ENCODE data around the gene SLC39A5. TPM values are rescaled to one million over a fixed set of nuclear protein-coding genes. Genes with fewer than 3 reads are reported as not detected.

SLC39A5 gene
- total and polyA plus RNA-seq, 2 of the 13 experiments (the other 11 are each of a cell fraction or from before 2014, with no cell fraction given) = 59.7 to 101 TPM

- intact Hi-C loops (cut with micrococcal nuclease; ENCODE audit: unreplicated experiment) (loop anchor here (2.0 kb wide), 1 partner anchor 14 kb away; the partner anchor contains the start of gene RNF41), in situ Hi-C loops (cut with HindIII; ENCODE audit: extremely low pct_ligation_motif_present, low pct_unique_long_range_greater_than_20kb) (no loop called here)
- peak; percentile 56 for DNase-seq (ENCODE audit: low spot score)
- Histone ChIP-seq H3K36me3 (replicated peaks in 1 of 2; ENCODE audit: control insufficient read depth in 1 of 2, insufficient read depth in 2 of 2, low read length in 2 of 2) (peaks cover 23 to 51% of the 10 kb centered on the region in 2 experiments), H3K79me2 (ENCODE audit: insufficient read depth, low read length) (no peaks in the 10 kb centered on the region), H3K9me3 (ENCODE audit: low read length) (no peaks in the 10 kb centered on the region), H3K4me1 (ENCODE audit: insufficient read depth, low read length) (no peaks in the 10 kb centered on the region), H3K27ac (ENCODE audit: extremely low read length, insufficient read depth, low read length) (no peak overlapping the region), H3K4me3 (replicated peaks in 1 of 3; ENCODE audit: insufficient read depth in 1 of 3, low read depth in 2 of 3, low read length in 3 of 3) (no peak overlapping the region), H3K4me2 (ENCODE audit: low read depth, low read length) (no peak overlapping the region), H3K9ac (ENCODE audit: insufficient read depth, low read depth, low read length) (no peak overlapping the region), H3K27me3 (ENCODE audit: control insufficient read depth in 1 of 2, insufficient read depth in 2 of 2, low read length in 2 of 2) (no peaks in the 10 kb centered on the region), H4K20me1 (ENCODE audit: insufficient read depth, low read length) (no peaks in the 10 kb centered on the region), H2AFZ (ENCODE audit: low read length) (no peak overlapping the region)
- 76% methylated on average over 11 of the region's 14 CpGs for WGBS (ENCODE audit: low lambda C conversion rate)
- ChIA-PET CTCF (ENCODE audit: low intra/inter-chr PET ratio, low total read pairs) (interaction anchor here (1.3 to 1.7 kb wide), 2 partner anchors 17 to 52 kb away, joined by 5 to 15 read pairs; partner anchors contain the start of genes ANKRD52 and NABP2), POLR2A (interaction anchor here (0.7 to 3.6 kb wide), 9 partner anchors 9 to 154 kb away, joined by 3 to 34 read pairs (median 5); partner anchors contain the start of genes ANKRD52, COQ10A, RNF41 and STAT2)
- BruUV-seq (replicated peaks) = no TSS peak
- peak; percentile 87 for FAIRE-seq
- peak; percentile 96 for ATAC-seq
- no peak for TF ChIP-seq ZNF510 (CRISPR knock-in tag; IDR thresholded peaks at IDR 0.05; ENCODE audit: low read depth)
- TF ChIP-seq FOXA1 (IDR thresholded peaks at IDR 0.05) = no peak
- TF ChIP-seq FOXA1 (CRISPR knock-in tag; IDR thresholded peaks at IDR 0.05) = peak; percentile 65
- no peak for TF ChIP-seq TARDBP (CRISPR knock-in tag; IDR thresholded peaks at IDR 0.05)
- peak; percentile 43; the same call in 1 of the 2 replicates for TF ChIP-seq ZFP91 (CRISPR knock-in tag; IDR thresholded peaks at IDR 0.05; ENCODE audit: borderline replicate concordance)
- TF ChIP-seq HOXA5 (CRISPR knock-in tag; IDR thresholded peaks at IDR 0.05) = no peak
- peak; percentile 74 for TF ChIP-seq ZBTB38 (CRISPR knock-in tag; IDR thresholded peaks at IDR 0.05)
- TF ChIP-seq PATZ1 (CRISPR knock-in tag; IDR thresholded peaks at IDR 0.05) = 0 out of 2 replicates have a peak, but pooled peaks have one; percentile 12
- TF ChIP-seq IKZF4 (CRISPR knock-in tag; IDR thresholded peaks at IDR 0.05; ENCODE audit: borderline replicate concordance, low read depth, not compliant biosample characterization) = no peak
- TF ChIP-seq SALL1 (CRISPR knock-in tag; IDR thresholded peaks at IDR 0.05) = peak; percentile 29; the same call in 1 of the 2 replicates
- TF ChIP-seq ZBTB42 (CRISPR knock-in tag; IDR thresholded peaks at IDR 0.05) = no peak
- TF ChIP-seq ZNF687 (CRISPR knock-in tag; IDR thresholded peaks at IDR 0.05) = peak; percentile 39
Observed at GRCh38 chr12:56206452-56207166, 23.2 kb upstream of the SLC39A5 start.

Data from HepG2 (cell line).